ENCODE data around the gene LRP3.
"Not testable (repeated sequence)": the region's sequence is repeated elsewhere in the genome, so short reads cannot be mapped to it uniquely, and the experiment has no call there.

Gene LRP3

DNA sequence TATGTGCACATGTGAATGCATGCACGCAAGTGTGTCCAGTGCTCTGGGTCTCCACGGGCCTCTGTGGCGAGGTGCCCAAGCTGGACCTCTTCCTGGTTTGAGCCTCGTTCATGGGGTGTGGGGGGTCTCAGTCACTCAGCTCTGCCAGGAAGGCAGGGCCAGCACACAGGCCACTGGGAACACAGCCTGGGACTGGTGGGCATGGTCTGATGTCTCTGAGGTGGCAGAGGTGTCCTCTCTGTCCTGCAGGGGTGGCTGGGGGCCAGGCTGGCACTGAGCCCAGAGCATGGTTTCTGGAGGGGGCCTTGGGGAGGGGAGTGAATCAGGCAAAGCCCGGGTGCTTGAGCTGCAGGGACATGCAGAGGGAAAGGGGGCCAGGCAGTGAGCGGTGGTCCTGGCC, 9.4 kb downstream of the LRP3 start:
- H3K4me3 ChIP-seq (ENCODE audit: low read depth, low read length): no peak overlapping the region
- no peak overlapping the region for H3K9ac ChIP-seq (ENCODE audit: low read depth, low read length)
- H3K27ac ChIP-seq (ENCODE audit: low read depth, low read length): no peak overlapping the region
- no peaks in the 10 kb centered on the region for H3K27me3 ChIP-seq (ENCODE audit: control insufficient read depth, insufficient read depth, low read length)
- no peaks in the 10 kb centered on the region for H3K4me1 ChIP-seq (ENCODE audit: control insufficient read depth, insufficient read depth, low read length)
- H3K36me3 ChIP-seq (ENCODE audit: control insufficient read depth, insufficient read depth, low read length): peaks cover 20% of the 10 kb centered on the region
- H3K9me3 ChIP-seq (ENCODE audit: control insufficient read depth, insufficient read depth, low read length): no peaks in the 10 kb centered on the region

GRCh38 chr19:33204136-33204973, 10.2 kb downstream of the LRP3 start:
- no peak overlapping the region for H3K9ac ChIP-seq (ENCODE audit: low read depth, low read length)
- no peak overlapping the region for H3K4me3 ChIP-seq (ENCODE audit: low read depth, low read length)
- no peaks in the 10 kb centered on the region for H3K9me3 ChIP-seq (ENCODE audit: control insufficient read depth, insufficient read depth, low read length)
- no peaks in the 10 kb centered on the region for H3K4me1 ChIP-seq (ENCODE audit: control insufficient read depth, insufficient read depth, low read length)
- no peaks in the 10 kb centered on the region for H3K27me3 ChIP-seq (ENCODE audit: control insufficient read depth, insufficient read depth, low read length)
- H3K36me3 ChIP-seq (ENCODE audit: control insufficient read depth, insufficient read depth, low read length): peaks cover 18% of the 10 kb centered on the region
- H3K27ac ChIP-seq (ENCODE audit: low read depth, low read length): no peak overlapping the region

DNA sequence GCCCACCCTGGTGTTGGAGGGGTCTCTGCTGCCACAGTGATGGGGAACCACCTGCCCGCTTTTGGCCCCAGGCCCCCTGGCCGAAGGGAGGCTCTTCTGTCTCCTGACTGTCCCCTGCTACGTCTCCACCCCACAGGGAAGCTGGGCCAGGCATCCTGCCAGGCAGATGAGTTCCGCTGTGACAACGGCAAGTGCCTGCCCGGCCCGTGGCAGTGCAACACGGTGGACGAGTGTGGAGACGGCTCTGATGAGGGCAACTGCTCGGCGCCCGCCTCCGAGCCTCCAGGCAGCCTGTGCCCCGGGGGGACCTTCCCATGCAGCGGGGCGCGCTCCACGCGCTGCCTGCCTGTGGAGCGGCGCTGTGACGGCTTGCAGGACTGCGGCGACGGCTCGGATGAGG, 11.0 kb downstream of the LRP3 start:
- H3K4me1 ChIP-seq (ENCODE audit: control insufficient read depth, insufficient read depth, low read length): no peaks in the 10 kb centered on the region
- H3K36me3 ChIP-seq (ENCODE audit: control insufficient read depth, insufficient read depth, low read length): peaks cover 18% of the 10 kb centered on the region
- H3K27ac ChIP-seq (ENCODE audit: low read depth, low read length): no peak overlapping the region
- no peak overlapping the region for H3K4me3 ChIP-seq (ENCODE audit: low read depth, low read length)
- no peaks in the 10 kb centered on the region for H3K27me3 ChIP-seq (ENCODE audit: control insufficient read depth, insufficient read depth, low read length)
- H3K9me3 ChIP-seq (ENCODE audit: control insufficient read depth, insufficient read depth, low read length): no peaks in the 10 kb centered on the region
- H3K9ac ChIP-seq (ENCODE audit: low read depth, low read length): no peak overlapping the region

GRCh38 chr19:33205531-33206260, 11.6 kb downstream of the LRP3 start:
- Histone ChIP-seq H3K36me3 (ENCODE audit: control insufficient read depth, insufficient read depth, low read length) (peaks cover 18% of the 10 kb centered on the region), H3K4me1 (ENCODE audit: control insufficient read depth, insufficient read depth, low read length) (no peaks in the 10 kb centered on the region), H3K27me3 (ENCODE audit: control insufficient read depth, insufficient read depth, low read length) (no peaks in the 10 kb centered on the region), H3K27ac (ENCODE audit: low read depth, low read length) (no peak overlapping the region), H3K4me3 (ENCODE audit: low read depth, low read length) (no peak overlapping the region), H3K9me3 (ENCODE audit: control insufficient read depth, insufficient read depth, low read length) (no peaks in the 10 kb centered on the region), H3K9ac (ENCODE audit: low read depth, low read length) (no peak overlapping the region)

GRCh38 chr19:33206261-33207039, 12.3 kb downstream of the LRP3 start:
- Histone ChIP-seq H3K36me3 (ENCODE audit: control insufficient read depth, insufficient read depth, low read length) (peaks cover 18% of the 10 kb centered on the region), H3K4me3 (ENCODE audit: low read depth, low read length) (no peak overlapping the region), H3K4me1 (ENCODE audit: control insufficient read depth, insufficient read depth, low read length) (no peaks in the 10 kb centered on the region)

GRCh38 chr19:33207040-33207620, 13.0 kb downstream of the LRP3 start:
- H3K4me1 ChIP-seq (ENCODE audit: control insufficient read depth, insufficient read depth, low read length): no peaks in the 10 kb centered on the region
- H3K27me3 ChIP-seq (ENCODE audit: control insufficient read depth, insufficient read depth, low read length): no peaks in the 10 kb centered on the region
- H3K9me3 ChIP-seq (ENCODE audit: control insufficient read depth, insufficient read depth, low read length): no peaks in the 10 kb centered on the region
- no peak overlapping the region for H3K9ac ChIP-seq (ENCODE audit: low read depth, low read length)
- peaks cover 18% of the 10 kb centered on the region for H3K36me3 ChIP-seq (ENCODE audit: control insufficient read depth, insufficient read depth, low read length)
- H3K27ac ChIP-seq (ENCODE audit: low read depth, low read length): no peak overlapping the region
- no peak overlapping the region for H3K4me3 ChIP-seq (ENCODE audit: low read depth, low read length)

More at GRCh38 chr19:33206261-33207039, 12.3 kb downstream of the LRP3 start:
- no peaks in the 10 kb centered on the region for H3K9me3 ChIP-seq (ENCODE audit: control insufficient read depth, insufficient read depth, low read length)
- H3K27me3 ChIP-seq (ENCODE audit: control insufficient read depth, insufficient read depth, low read length): no peaks in the 10 kb centered on the region
- no peak overlapping the region for H3K9ac ChIP-seq (ENCODE audit: low read depth, low read length)
- no peak overlapping the region for H3K27ac ChIP-seq (ENCODE audit: low read depth, low read length)

GRCh38 chr19:33207903-33208302, 13.8 kb downstream of the LRP3 start:
- H3K27ac ChIP-seq (ENCODE audit: low read depth, low read length): no peak overlapping the region
- peaks cover 13% of the 10 kb centered on the region for H3K36me3 ChIP-seq (ENCODE audit: control insufficient read depth, insufficient read depth, low read length)
- H3K27me3 ChIP-seq (ENCODE audit: control insufficient read depth, insufficient read depth, low read length): no peaks in the 10 kb centered on the region
- no peaks in the 10 kb centered on the region for H3K9me3 ChIP-seq (ENCODE audit: control insufficient read depth, insufficient read depth, low read length)
- H3K4me1 ChIP-seq (ENCODE audit: control insufficient read depth, insufficient read depth, low read length): no peaks in the 10 kb centered on the region
- no peak overlapping the region for H3K9ac ChIP-seq (ENCODE audit: low read depth, low read length)
- no peak overlapping the region for H3K4me3 ChIP-seq (ENCODE audit: low read depth, low read length)

DNA sequence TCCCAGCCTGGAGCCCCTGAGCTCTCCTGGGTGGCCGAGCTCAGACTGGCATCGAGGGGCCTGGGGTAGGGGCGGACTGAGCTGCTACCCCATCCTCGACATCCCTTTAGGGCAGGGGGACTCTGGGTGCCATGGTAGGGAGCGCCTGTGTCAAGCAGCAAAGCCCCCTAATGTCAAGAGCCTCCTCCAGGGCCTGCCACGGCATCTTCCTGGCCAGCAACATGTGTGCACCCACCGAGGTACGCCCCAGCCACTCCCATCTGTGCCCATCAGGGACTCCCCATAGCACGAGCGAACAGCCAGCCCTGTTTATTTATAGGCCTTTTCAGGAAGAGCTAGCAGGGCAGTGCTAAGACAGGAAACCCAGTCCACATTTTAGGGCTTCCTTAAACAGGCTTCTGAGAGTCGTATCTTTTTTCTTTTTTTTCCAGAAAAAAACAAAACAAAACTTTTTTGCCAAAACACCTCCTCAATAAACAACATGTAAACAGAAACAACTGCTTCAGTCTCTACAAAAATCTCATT, 14.3 kb downstream of the LRP3 start:
- H3K36me3 ChIP-seq (ENCODE audit: control insufficient read depth, insufficient read depth, low read length): peaks cover 8% of the 10 kb centered on the region; the same call in 1 of the 2 replicates
- H3K9me3 ChIP-seq (ENCODE audit: control insufficient read depth, insufficient read depth, low read length): no peaks in the 10 kb centered on the region
- H3K27me3 ChIP-seq (ENCODE audit: control insufficient read depth, insufficient read depth, low read length): no peaks in the 10 kb centered on the region
- H3K4me1 ChIP-seq (ENCODE audit: control insufficient read depth, insufficient read depth, low read length): no peaks in the 10 kb centered on the region
- H3K9ac ChIP-seq (ENCODE audit: low read depth, low read length): no peak overlapping the region
- H3K27ac ChIP-seq (ENCODE audit: low read depth, low read length): no peak overlapping the region
- H3K4me3 ChIP-seq (ENCODE audit: low read depth, low read length): no peak overlapping the region

DNA sequence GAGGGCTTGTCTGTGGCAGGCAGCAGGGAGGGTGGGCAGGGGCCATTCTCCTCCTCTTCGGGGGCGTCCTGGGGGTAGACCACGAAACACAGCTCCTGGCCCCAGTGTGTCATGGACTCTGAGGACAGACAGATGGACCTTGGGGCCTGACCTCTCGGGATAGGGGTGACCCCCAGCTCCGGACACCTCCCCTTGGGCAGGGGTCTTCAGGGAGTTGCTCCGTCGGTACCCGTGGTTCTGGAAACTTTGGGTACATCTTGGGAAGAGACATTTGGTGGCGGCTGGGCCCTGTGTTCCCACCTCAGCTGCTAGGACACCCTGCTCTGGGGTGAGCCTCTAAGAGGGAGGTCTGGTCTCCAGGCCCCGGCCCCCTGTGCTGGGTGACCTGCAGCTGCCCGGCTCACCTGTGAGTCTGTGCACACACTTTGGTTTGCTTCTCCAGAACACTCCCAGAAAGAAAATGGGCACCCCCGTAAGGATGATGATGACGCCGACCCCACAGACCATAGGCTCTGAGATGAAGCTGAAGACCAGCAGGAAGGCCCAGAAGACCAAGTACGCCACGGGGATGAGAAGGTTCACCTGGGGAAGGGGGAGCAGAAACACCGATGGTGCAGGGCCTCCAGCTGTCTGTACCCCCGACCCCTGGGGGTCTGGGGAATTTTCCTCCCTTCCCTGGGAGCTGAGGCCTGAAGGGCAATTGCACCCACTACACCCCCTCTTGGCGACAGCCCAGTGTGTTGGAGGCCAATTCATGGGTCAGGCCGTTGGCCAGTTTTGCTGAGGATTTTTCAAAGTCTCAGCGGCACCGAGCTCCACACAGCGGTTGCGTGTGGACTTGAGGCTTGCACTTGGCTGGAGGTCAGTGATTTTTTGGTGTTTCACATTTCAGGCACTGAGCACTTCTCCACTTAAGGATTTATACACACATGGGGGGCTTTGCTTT, 15.0 kb downstream of the LRP3 start:
- H3K27ac ChIP-seq (ENCODE audit: low read depth, low read length): no peak overlapping the region
- no peak overlapping the region for H3K9ac ChIP-seq (ENCODE audit: low read depth, low read length)
- 0 out of 2 replicates have a peak, but pooled peaks cover 6% of the 10 kb centered on the region for H3K36me3 ChIP-seq (ENCODE audit: control insufficient read depth, insufficient read depth, low read length)
- H3K4me3 ChIP-seq (ENCODE audit: low read depth, low read length): no peak overlapping the region
- H3K4me1 ChIP-seq (ENCODE audit: control insufficient read depth, insufficient read depth, low read length): no peaks in the 10 kb centered on the region
- no peaks in the 10 kb centered on the region for H3K27me3 ChIP-seq (ENCODE audit: control insufficient read depth, insufficient read depth, low read length)
- no peaks in the 10 kb centered on the region for H3K9me3 ChIP-seq (ENCODE audit: control insufficient read depth, insufficient read depth, low read length)

DNA sequence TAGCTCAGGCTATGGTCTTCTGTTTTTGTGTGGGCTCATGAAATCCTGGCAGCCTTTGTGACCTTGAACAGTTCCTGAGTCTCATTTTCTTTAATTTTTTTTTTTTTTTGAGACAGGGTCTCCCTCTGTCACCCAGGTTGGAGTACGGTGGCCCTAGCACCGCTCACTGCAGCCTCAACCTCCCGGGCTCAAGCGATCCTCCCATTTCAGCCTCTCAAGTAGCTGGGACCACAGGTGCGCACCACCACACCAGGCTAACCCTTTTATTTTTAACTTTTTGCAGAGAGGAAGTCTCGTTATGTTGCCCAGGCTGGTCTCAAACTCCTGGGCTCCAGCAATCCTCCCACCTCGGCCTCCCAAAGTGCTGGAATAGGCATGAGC, 15.7 kb downstream of the LRP3 start:
- not testable (repeated sequence) for H3K4me1 ChIP-seq (ENCODE audit: control insufficient read depth, insufficient read depth, low read length); H3K36me3 ChIP-seq (ENCODE audit: control insufficient read depth, insufficient read depth, low read length); H3K9me3 ChIP-seq (ENCODE audit: control insufficient read depth, insufficient read depth, low read length); H3K27ac ChIP-seq (ENCODE audit: low read depth, low read length); H3K27me3 ChIP-seq (ENCODE audit: control insufficient read depth, insufficient read depth, low read length); H3K4me3 ChIP-seq (ENCODE audit: low read depth, low read length); H3K9ac ChIP-seq (ENCODE audit: low read depth, low read length)
